Activated CD4-positive, alpha-beta T cell treated with anti-CD3 and anti-CD28 coated beads, Interleukin-2, Interleukin-4, amounts not matched to agents 100 ng/mL and 50 ng/mL, durations not matched to agents 16 hours and 8 hours (primary cell): ENCODE results near the gene GGACT.
A peak's percentile ranks its signal among the peaks of the same experiment; 100 is the strongest.
"Not testable (repeated sequence)": the region's sequence is repeated elsewhere in the genome, so short reads cannot be mapped to it uniquely, and the experiment has no call there.

Experiments used
- DNase-seq: peaks from one replicate; pipeline ENCODE4 v3.0.0-alpha.2; 2020; ENCODE audit warnings: low spot score

The GGACT gene

DNA sequence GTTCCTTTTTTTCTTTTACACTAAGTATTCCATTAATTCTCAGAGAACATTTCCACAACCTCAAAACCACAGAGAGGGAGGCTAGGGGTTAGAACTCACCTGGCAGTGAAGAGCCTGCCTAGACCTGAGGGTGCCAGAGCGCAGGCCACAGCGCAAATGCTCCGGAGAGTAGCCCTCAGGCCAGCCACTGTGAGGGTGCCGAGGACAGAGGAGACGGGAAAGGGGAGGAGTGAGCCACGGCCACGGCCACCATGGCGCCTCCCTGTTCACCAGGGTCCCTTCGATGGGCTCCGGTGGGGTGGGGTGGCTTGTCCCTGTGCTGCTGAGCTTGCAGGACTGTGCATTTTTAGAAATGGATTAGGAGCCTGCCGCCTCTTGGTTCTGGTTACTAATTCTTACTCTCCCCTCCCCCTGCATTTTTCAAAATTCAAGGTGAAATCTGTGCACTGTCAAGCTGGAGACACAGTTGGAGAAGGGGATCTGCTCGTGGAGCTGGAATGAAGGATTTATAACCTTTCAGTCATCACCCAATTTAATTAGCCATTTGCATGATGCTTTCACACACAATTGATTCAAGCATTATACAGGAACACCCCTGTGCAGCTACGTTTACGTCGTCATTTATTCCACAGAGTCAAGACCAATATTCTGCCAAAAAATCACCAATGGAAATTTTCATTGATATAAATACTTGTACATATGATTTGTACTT is 58.8 kb downstream of the GGACT start:
- no peak for DNase-seq

DNA sequence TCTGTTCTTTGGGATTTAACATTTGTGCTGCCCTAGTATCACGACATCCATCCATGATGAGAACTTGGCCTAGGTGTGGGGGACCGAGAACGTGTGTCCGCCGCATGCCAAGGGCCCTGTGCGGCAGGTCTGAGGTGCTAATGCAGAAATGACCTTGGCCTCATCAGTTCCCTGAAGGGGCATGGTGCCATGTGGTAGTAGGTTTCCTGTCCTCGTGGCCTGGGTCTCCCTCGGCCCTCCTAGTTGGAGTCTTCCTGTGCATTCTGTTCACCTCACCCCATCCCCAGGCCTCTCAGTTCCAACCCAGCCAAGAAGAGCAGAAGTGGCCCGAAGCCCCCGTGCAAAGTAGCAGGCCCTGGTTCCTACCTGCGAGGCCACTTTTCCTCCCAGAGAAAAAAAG is 59.8 kb downstream of the GGACT start:
- DNase-seq: no peak

DNA sequence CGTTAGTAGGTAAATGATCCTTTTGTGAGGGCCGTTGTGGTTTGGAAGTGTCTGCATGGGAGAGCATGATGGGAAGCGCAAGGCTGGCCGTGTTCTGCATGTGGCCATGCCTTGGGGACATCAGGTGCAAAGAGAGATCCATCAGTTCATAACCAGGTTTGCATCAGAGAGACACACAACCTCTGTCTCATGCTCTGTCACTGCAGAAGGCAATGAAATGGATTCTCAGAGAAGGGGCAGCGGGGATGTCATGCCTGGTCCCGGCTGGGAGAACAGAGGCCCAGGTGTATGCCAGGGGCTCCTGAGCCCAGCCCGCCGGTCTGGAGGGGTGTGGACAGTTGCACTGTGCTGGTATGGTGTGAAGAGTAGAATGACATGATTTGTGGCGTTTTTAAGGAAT is 60.2 kb downstream of the GGACT start:
- DNase-seq: no peak

DNA sequence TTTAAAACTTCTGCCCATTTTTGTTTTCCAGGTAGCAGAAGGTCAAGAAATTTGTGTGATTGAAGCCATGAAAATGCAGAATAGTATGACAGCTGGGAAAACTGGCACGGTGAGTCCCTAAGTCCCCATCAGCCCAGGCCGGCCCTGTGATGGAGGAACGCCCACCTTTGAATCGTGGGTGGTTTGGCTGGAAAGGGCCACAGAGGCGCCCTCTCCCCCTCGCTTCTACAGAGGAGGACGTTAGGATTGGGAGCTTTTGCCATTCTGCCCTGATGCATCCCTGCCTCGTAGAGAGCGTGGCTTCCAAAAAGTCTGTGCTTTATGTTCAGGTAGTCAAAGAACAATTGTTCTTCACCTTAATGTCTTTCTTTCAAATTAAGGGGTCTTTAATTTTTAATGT is 60.9 kb downstream of the GGACT start:
- no peak for DNase-seq

DNA sequence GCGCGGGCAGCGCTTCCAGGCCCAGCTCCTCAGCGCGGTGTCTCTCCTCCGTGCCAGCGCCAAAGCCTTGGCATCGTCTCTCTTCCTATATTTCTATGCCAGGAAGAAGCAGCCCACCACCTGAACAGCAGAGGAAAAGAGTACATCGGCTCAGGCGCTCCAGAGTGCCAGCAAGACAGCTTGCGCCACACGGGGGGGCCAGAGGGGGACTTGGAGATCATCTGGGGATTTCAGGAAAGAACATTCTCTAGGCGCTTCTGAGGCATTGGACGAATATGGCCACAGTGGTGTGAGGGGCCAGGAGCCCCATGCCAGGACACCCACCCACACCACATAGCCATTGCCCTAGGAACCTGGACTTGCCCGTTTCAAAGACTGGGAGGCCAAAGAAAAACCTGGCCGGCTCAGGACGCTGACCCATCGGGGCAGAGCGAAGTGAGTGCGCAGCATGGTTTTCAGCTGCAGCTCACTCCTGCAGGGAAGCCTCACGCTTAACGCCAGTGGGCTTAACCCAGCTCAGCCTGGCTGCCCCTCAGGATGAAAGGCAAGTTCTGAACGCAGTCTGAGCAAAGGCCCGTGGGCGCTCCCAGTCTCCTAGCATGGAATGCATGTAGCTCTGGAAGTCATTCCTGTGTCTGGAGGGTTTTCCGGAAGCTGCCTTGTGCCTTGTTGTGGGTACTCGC is 62.1 kb downstream of the GGACT start:
- DNase-seq: no peak

DNA sequence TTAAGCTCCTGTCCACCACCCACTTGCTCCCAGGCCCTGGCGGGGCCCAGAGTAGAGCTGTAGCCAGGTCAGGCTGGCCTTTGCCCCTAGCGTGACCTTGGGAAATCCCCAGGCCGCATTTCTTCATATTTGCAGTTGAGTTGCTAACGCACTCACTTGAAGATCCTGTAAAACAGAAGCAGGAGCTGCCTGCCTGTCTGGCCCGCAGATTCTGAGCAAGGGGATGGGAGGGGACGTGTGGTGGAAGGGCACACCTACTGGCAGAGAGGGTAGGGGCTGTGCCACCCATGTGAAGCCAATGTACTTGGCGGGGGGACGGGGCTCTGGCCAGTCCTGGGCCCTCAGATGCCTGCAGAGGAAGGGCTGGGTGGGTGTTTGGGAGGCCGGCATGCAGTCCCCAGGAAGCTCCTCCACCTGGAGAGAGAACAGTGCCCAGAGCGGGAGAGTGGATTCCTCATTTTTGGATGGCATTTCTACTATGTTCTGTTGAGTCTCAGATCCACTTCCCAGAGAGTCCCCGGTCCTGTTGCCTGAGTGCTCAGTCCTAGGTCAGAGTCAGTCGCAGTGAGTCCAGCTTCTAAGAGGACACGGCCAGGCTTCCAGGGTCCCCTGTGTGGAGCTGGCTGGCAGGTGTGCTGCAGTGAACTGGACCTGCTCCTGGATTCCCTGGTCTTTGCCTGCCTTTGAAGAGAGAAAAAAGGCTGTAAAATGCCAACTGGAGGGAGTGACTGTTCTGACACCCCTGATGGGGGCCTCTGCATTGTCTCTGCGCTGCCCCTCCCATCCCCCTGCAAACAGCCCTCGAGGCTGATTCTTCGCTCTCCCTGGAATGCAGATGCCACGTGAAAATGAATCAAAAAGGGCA is 62.9 kb downstream of the GGACT start:
- no peak for DNase-seq

GRCh38 chr13:100524688-100525087 is 63.9 kb downstream of the GGACT start:
- not testable (repeated sequence) for DNase-seq

DNA sequence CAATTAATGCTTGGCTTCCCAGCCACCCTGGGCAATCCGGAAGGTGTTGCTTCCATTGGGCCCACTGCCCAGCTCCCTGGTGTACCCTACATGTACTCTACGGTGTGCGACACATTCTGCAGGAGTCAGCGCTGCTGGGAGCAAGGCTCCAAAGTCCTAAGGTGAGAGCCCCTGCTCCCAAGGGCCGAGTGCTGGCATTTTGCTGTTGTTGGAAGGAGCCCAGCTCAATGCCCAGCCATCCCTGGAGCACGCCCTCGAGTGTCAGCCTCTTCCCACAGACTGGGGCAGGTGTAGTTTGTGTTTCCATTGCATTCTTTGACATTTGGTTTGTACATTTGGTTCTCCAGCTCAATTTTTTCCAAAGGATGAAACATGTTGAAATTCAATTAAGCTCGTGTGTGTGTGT is 64.6 kb downstream of the GGACT start:
- DNase-seq: no peak

DNA sequence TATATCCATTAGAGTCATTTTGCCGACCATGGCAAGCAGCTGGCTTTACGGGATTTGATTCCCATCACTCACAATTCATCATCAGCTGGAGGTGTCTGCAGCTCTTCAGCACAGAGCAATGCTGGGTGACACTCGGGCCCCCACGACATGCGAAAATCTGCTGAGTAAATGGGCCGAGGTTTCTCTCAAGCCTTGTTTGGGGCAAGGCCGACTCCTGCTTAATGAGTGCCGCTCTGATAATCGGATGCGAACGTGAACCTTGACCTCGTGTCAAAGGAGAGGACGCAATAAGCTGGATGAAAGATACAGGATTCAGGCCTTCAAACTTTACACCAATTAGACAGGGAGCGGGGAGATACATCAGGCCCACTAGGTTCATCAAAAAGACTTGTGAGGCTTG is 65.2 kb downstream of the GGACT start:
- no peak for DNase-seq

DNA sequence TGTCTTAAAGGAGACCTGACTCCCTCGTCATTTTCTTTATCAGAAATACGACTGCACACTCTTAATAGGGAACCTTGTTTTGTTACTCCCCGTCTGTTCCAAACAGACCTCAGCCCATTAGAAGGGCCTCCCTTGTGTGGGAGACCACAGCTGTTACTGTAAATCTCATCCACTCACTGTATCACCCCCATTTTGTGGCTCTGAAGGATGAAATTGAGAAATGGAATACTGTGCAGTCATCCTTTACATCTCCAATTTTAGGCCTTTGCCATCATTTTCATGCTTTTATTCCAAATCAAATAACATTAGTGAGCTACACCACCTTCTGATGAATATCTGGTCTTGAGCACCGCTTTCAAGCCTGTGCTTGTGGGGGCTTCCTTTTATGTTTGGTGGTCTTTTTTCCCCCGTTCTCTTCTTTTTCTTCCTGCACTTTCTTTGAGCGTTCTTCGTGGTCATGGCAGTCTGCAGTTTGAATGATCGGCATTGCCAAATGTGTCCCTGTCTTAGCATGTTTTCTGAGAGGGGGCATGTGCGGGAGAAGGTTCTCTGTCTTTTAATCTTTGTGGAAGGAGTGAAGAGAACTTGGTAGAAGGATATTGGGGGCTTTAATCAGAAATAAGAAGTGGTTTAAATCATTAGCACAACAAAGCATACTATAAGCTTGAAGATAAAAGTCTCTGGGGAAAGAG is 65.8 kb downstream of the GGACT start:
- DNase-seq: no peak

DNA sequence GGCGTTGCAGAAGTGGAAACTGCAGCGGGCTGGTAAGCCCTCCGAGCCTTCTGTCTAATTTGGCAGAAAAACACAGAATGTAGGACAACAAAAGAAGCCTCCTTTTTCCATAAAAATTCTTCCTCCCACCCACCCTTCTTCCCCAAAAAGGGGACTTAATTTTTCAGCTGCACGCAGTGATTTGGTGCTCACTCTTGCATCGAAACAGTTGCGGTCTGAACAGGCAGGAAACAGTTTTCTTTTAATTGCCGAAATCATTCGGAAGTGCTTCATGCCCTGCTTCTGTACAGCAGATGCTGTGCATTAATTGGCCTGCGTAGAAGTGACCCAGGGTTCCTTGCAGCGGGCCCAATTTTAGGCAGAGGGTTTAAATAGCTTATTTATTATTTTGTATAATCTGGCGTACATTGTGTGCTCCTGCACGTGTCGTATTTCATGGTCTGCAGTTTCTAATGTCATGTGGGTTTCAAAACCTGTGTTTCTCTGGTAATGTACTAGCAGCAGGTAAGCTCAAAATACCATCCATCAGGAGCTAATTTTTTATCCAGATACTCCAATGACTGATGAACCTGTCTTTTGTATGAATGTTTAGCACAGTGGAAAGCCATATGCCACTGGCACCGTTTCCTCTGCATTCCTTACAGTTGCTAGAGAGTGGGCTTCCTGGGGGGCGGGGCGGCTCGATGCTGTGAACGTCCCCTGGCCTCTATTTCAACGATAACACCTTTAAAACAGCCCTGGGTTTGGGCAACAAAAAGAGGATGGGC is 66.6 kb downstream of the GGACT start:
- DNase-seq: no peak

DNA sequence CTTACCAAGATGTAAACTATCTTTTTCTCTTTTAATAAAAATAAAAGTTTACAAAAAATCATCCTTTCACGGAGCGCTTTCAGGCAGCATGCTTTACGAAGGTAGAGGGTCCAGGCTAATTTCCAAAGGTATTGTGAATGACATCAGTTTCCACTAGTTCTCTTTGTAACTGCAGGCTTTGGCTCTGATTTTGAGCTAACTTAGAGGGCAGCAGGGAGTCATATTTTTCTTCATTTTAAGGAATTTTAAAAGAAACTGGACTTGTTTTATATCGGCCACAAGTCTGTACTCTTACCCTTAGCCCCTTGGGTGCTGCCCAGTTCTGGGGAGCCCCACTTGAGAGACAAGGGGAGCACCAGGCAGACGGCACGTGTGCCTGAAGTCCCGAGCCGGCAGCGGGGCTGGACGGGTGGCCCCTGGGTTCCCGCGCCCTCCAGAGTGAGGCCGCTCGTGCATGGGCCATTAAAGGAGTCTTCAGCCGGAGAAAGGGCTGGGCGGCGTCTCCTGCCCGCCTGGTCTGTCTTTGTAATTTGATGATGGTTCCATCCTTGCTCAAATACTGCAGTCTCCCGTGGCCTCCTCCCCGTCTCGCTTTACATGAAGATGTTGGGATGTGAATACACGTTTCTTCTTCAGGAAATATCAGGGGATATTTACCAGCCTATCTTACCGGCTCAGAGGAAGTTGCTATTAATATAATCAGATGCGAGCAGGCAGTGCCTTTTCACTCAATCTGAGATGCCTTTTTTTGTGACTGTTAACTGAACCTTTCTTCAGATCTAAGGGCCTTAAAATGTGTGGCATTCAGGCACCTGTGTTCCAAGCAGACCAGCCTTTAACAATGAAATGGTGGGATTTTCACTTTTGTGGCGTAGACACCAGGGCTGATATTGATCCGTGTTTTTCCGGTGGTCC is 67.4 kb downstream of the GGACT start:
- no peak for DNase-seq

GRCh38 chr13:100519626-100520025 is 69.0 kb downstream of the GGACT start:
- no peak for DNase-seq

GRCh38 chr13:100518394-100519062 is 70.1 kb downstream of the GGACT start:
- DNase-seq: no peak

DNA sequence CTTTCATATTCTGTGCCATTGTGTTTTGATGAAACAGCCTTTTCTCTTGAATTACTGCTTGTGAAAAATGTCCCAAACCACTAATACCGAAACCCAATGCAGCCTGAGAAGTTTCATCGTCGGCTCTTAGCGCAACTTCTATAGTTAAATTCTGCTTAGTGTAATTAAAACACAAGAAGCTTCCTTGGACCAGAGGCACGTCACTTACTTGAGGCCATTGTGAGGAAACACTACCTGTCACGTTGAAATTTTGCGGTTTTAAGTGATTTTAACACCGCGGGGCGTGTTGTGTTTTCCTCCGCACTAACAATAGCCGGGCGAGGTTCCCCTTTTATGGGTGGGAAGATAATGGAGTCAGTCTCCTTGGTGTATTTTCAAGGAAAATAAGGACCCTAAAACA is 70.9 kb downstream of the GGACT start:
- DNase-seq: peak; percentile 67

- no peak for DNase-seq
These were observed 71.5 kb downstream of the GGACT start for GRCh38 chr13:100517135-100517534.

GRCh38 chr13:100515410-100515800 is 73.2 kb downstream of the GGACT start:
- DNase-seq: no peak

GRCh38 chr13:100514788-100515409 is 73.7 kb downstream of the GGACT start:
- DNase-seq: peak; percentile 73

- no peak for DNase-seq
These were observed 74.5 kb downstream of the GGACT start for GRCh38 chr13:100513987-100514670.
